Measurements from ENCODE around the gene PCDHGA11.
A peak's percentile ranks its signal among the peaks of the same experiment; 100 is the strongest.
"Not testable (repeated sequence)": the region's sequence is repeated elsewhere in the genome, so short reads cannot be mapped to it uniquely, and the experiment has no call there.

PCDHGA11 gene

DNA sequence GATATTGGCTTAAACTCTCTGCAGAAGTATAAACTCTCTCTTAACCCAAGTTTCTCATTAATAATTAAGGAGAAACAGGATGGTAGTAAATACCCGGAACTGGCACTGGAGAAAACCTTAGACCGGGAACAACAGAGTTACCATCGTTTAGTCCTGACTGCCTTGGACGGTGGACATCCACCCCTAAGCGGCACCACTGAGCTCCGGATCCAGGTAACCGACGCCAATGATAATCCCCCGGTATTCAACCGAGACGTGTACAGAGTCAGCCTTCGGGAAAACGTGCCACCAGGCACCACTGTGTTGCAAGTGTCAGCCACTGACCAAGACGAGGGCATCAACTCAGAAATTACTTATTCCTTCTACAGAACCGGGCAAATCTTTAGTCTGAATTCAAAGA lies 22.2 kb upstream of the PCDHGA11 start:
- in situ Hi-C loops (cut with HindIII; ENCODE audit: low pct_ligation_motif_present, low sequenced_read_pairs), result no loop called here
- DNase-seq, result no peak
- Histone ChIP-seq H3K36me3 (replicated peaks) (no peaks in the 10 kb centered on the region), H3K27me3 (replicated peaks) (no peaks in the 10 kb centered on the region), H3K27ac (no peak overlapping the region), H3K4me3 (ENCODE audit: low read depth, low read length) (no peak overlapping the region)
- TF ChIP-seq, protein P1, sequence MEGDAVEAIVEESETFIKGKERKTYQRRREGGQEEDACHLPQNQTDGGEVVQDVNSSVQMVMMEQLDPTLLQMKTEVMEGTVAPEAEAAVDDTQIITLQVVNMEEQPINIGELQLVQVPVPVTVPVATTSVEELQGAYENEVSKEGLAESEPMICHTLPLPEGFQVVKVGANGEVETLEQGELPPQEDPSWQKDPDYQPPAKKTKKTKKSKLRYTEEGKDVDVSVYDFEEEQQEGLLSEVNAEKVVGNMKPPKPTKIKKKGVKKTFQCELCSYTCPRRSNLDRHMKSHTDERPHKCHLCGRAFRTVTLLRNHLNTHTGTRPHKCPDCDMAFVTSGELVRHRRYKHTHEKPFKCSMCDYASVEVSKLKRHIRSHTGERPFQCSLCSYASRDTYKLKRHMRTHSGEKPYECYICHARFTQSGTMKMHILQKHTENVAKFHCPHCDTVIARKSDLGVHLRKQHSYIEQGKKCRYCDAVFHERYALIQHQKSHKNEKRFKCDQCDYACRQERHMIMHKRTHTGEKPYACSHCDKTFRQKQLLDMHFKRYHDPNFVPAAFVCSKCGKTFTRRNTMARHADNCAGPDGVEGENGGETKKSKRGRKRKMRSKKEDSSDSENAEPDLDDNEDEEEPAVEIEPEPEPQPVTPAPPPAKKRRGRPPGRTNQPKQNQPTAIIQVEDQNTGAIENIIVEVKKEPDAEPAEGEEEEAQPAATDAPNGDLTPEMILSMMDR (IDR thresholded peaks at IDR 0.05; ENCODE audit: low read depth, low read length, missing control alignments), result no peak

DNA sequence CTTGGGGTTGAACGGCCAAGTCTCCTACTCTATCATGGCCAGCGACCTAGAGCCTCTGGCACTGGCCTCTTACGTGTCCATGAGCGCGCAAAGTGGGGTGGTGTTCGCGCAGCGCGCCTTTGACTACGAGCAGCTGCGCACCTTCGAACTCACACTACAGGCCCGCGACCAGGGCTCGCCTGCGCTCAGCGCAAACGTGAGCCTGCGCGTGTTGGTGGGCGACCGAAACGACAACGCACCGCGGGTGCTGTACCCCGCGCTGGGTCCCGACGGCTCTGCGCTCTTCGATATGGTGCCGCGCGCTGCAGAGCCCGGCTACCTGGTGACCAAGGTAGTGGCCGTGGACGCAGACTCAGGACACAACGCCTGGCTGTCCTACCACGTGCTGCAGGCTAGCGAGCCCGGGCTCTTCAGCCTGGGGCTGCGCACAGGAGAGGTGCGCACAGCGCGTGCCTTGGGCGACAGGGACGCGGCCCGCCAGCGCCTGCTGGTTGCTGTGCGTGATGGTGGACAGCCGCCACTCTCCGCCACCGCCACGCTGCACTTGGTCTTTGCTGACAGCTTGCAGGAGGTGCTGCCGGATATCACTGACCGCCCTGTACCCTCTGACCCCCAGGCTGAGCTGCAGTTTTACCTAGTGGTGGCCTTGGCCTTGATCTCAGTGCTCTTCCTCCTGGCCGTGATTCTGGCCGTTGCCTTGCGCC lies 21.1 kb upstream of the PCDHGA11 start:
- DNase-seq, result no peak
- in situ Hi-C loops (cut with HindIII; ENCODE audit: low pct_ligation_motif_present, low sequenced_read_pairs), result loop anchor here (25.0 kb wide), 1 partner anchor 113 kb away; no protein-coding TSS in a partner anchor
- TF ChIP-seq, protein P1 (IDR thresholded peaks at IDR 0.05; ENCODE audit: low read depth, low read length, missing control alignments), result no peak
- no peak overlapping the region for H3K27ac ChIP-seq
- H3K36me3 ChIP-seq (replicated peaks), result no peaks in the 10 kb centered on the region
- H3K4me3 ChIP-seq (ENCODE audit: low read depth, low read length), result no peak overlapping the region
- H3K27me3 ChIP-seq (replicated peaks), result no peaks in the 10 kb centered on the region

DNA sequence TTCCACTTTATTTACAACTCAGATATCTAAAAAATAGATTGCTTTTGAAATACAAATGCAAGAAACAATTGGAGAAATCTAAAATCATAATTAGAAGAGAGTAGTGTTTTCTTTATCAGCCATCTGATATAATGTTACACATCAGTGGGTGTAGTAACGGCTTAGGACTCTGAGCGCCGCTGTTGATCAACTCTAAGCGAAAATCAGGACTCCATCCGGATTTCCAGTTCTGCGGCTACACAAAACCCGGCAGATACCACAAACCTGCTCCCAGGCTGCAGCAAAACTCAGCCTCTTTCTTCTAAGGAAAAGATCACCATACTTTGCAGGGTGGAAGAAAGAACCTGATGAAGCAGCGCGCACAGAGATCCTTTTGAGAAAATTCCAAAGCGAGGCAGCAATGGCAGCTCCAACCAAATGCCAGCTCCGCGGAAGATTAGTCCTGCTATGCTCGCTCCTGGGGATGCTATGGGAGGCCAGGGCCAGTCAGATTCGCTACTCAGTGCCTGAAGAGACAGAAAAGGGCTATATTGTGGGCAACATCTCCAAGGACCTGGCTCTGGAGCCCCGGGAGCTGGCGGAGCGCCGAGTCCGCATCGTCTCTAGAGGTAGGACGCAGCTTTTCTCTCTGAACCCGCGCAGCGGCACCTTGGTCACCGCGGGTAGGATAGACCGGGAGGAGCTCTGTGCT lies 18.2 kb upstream of the PCDHGA11 start, which contains the start of gene PCDHGA9:
PCDHGA9 (plus strand) TSS at position 226 of the 691 bp plus-strand sequence; CDS start at position 401, 175 bp downstream.
- in situ Hi-C loops (cut with HindIII; ENCODE audit: low pct_ligation_motif_present, low sequenced_read_pairs), result loop anchor here (25.0 kb wide), 1 partner anchor 110 kb away; no protein-coding TSS in a partner anchor
- Histone ChIP-seq H3K36me3 (replicated peaks) (no peaks in the 10 kb centered on the region), H3K4me3 (ENCODE audit: low read depth, low read length) (peak within 1 kb of the TSS; percentile 22), H3K27ac (no peak within 1 kb of the TSS), H3K27me3 (replicated peaks) (no peaks in the 10 kb centered on the region)
- TF ChIP-seq, protein P1 (IDR thresholded peaks at IDR 0.05; ENCODE audit: low read depth, low read length, missing control alignments), result peak; percentile 62
- peak; percentile 24 for DNase-seq

DNA sequence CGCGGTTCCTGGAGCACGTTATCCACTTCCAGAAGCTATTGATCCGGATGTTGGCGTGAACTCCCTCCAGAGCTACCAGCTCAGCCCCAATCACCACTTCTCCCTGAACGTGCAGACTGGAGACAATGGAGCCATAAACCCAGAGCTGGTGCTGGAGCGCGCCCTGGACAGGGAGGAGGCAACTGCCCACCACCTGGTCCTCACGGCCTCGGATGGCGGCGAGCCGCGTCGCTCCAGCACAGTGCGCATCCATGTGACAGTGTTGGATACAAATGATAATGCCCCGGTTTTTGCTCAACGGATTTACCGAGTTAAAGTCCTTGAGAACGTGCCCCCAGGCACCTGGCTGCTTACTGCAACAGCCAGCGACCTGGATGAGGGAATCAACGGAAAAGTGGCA lies 17.5 kb upstream of the PCDHGA11 start:
- DNase-seq, result no peak
- Histone ChIP-seq H3K27me3 (replicated peaks) (no peaks in the 10 kb centered on the region), H3K36me3 (replicated peaks) (no peaks in the 10 kb centered on the region), H3K4me3 (ENCODE audit: low read depth, low read length) (no peak overlapping the region), H3K27ac (no peak overlapping the region)
- in situ Hi-C loops (cut with HindIII; ENCODE audit: low pct_ligation_motif_present, low sequenced_read_pairs), result loop anchor here (25.0 kb wide), 1 partner anchor 109 kb away; no protein-coding TSS in a partner anchor
- TF ChIP-seq, protein P1 (IDR thresholded peaks at IDR 0.05; ENCODE audit: low read depth, low read length, missing control alignments), result no peak

DNA sequence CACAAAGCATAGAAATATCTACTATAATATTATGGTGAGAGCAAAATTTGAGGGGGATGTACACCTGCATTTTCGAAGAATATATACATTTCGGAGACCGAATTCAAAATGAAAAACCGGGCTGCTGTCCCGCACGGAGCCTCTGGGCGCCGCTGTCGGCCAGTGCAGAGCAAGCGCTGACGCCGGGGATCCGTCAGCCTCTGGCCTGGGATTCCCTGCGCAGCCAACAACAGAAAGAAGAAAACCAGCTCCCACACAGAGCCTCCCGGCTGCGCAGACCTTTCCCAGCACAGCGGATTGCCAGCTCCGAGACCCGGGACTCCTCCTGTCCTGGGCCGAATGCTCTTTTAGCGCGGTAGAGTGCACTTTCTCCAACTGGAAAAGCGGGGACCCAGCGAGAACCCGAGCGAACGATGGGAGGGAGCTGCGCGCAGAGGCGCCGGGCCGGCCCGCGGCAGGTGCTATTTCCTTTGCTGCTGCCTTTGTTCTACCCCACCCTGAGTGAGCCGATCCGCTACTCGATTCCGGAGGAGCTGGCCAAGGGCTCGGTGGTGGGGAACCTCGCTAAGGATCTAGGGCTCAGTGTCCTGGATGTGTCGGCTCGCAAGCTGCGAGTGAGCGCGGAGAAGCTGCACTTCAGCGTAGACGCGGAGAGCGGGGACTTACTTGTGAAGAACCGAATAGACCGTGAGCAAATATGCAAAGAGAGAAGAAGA lies 12.9 kb upstream of the PCDHGA11 start, which contains the start of gene PCDHGB6:
PCDHGB6 (plus strand) TSS at position 232 of the 716 bp plus-strand sequence; CDS start at position 414, 182 bp downstream.
- TF ChIP-seq, protein P1 (IDR thresholded peaks at IDR 0.05; ENCODE audit: low read depth, low read length, missing control alignments), result peak; percentile 74
- not testable (repeated sequence) for H3K27me3 ChIP-seq (replicated peaks); H3K27ac ChIP-seq; DNase-seq; H3K36me3 ChIP-seq (replicated peaks)
- in situ Hi-C loops (cut with HindIII; ENCODE audit: low pct_ligation_motif_present, low sequenced_read_pairs), result loop anchor here (25.0 kb wide), 1 partner anchor 104 kb away; no protein-coding TSS in a partner anchor
- peak within 1 kb of the TSS; percentile 37 for H3K4me3 ChIP-seq (ENCODE audit: low read depth, low read length)
